HepG2 (cell line): ENCODE results near the gene TRIM31. TPM values are rescaled to one million over a fixed set of nuclear protein-coding genes. Genes with fewer than 3 reads are reported as not detected.

Source experiments
- DMTF1 ChIP-seq: sonication (generic); formaldehyde crosslinking; IDR thresholded peaks from 2 replicates; pipeline ENCODE4 v1.4.0; 2020; ENCODE audit warnings: mild to moderate bottlenecking, missing genetic modification reagents
- IKZF5 ChIP-seq: IDR thresholded peaks from 2 replicates; pipeline ENCODE4 v1.6.1; 2018; ENCODE audit warnings: missing genetic modification reagents, mild to moderate bottlenecking, missing compliant biosample characterization
- JUND ChIP-seq: sonication (generic); formaldehyde crosslinking; IDR thresholded peaks from 2 replicates; pipeline ENCODE4 v1.8.0; 2022; ENCODE audit warnings: mild to moderate bottlenecking, missing genetic modification reagents
- RFX3 ChIP-seq: IDR thresholded peaks from 2 replicates; pipeline ENCODE4 v1.6.1; 2016; ENCODE audit warnings: missing biosample characterization, missing genetic modification reagents
- SKI ChIP-seq: fragments of 450-650 bp; IDR thresholded peaks from one replicate; pipeline ENCODE4 v1.6.1; 2018; ENCODE audit warnings: mild to moderate bottlenecking; ENCODE audit not compliant: partially characterized antibody
- TFAP4 ChIP-seq: sonication (generic); IDR thresholded peaks from 2 replicates; pipeline ENCODE4 v1.6.1; 2016; ENCODE audit warnings: low read depth, borderline replicate concordance
- ZBED4 ChIP-seq: sonication (generic); formaldehyde crosslinking; IDR thresholded peaks from 2 replicates; pipeline ENCODE4 v1.4.0; 2020; ENCODE audit warnings: missing genetic modification reagents, borderline replicate concordance
- ZBTB34 ChIP-seq: sonication (generic); formaldehyde crosslinking; IDR thresholded peaks from 2 replicates; pipeline ENCODE4 v1.8.0; 2022; ENCODE audit warnings: mild to moderate bottlenecking, missing genetic modification reagents
- ZIK1 ChIP-seq: sonication (generic); formaldehyde crosslinking; IDR thresholded peaks from 2 replicates; pipeline ENCODE4 v1.5.0; 2020; ENCODE audit warnings: mild to moderate bottlenecking, low read depth, missing genetic modification reagents, borderline replicate concordance
- ZNF350 ChIP-seq: sonication (generic); formaldehyde crosslinking; IDR thresholded peaks from 2 replicates; pipeline ENCODE4 v1.4.0; 2020; ENCODE audit warnings: mild to moderate bottlenecking, low read depth, missing genetic modification reagents, borderline replicate concordance
- ZNF513 ChIP-seq: sonication (generic); formaldehyde crosslinking; conservative IDR thresholded peaks from 2 replicates; pipeline ENCODE4 v1.5.0; 2020; ENCODE audit warnings: missing genetic modification reagents
- ZXDC ChIP-seq: sonication (generic); formaldehyde crosslinking; IDR thresholded peaks from 2 replicates; pipeline ENCODE4 v1.5.0; 2020; ENCODE audit warnings: mild to moderate bottlenecking, missing genetic modification reagents
- polyA plus RNA-seq, 8 experiments: library from polyadenylated mRNA; depleted of rRNA in 3 of 8; stranded (reverse) in 7 of 8; unstranded in 1 of 8; fragments of >200 nt; fragmentation: Illumina TruSeq in 4 of 8; extraction: Trizol in 4 of 8; gene quantifications; 2 replicates each; pipeline versions ENCODE4 v1.2.1 to v1.2.3, GENCODE V29; 2011 to 2016; ENCODE audit warnings: low read depth in 4 of 8, missing spikeins in 1 of 8, mixed read lengths in 1 of 8; ENCODE audit not compliant: insufficient read depth in 1 of 8
- total RNA-seq, 5 experiments: library from RNA; depleted of rRNA; stranded (reverse); fragments of >200 nt; fragmentation: Illumina TruSeq; extraction: Trizol; gene quantifications; 2 replicates each; pipeline ENCODE4 v1.2.3, GENCODE V29; 2016; ENCODE audit warnings: low read depth in 1 of 5

The TRIM31 gene
- total and polyA plus RNA-seq, 2 of the 13 experiments (the other 11 are each of a cell fraction or from before 2014, with no cell fraction given) = 0.13 to 0.51 TPM

- TF ChIP-seq TFAP4 (peak; percentile 91), DMTF1 (no peak), IKZF5 (CRISPR knock-in tag) (peak; percentile 75; the same call in 1 of the 2 replicates), SKI (peak; percentile 24), ZBED4 (CRISPR knock-in tag) (peak; percentile 78), ZNF350 (CRISPR knock-in tag) (peak; percentile 87; the same call in 1 of the 2 replicates), ZIK1 (CRISPR knock-in tag) (no peak), ZNF513 (CRISPR knock-in tag) (no peak; the same call in 1 of the 2 replicates), JUND (CRISPR knock-in tag) (no peak), ZBTB34 (CRISPR knock-in tag) (0 out of 2 replicates have a peak, but pooled peaks have one; percentile 66), ZXDC (no peak), RFX3 (CRISPR knock-in tag) (no peak)
These were observed 9.7 kb downstream of the TRIM31 start (continued) for GRCh38 chr6:30102970-30103871.
